ENCODE results near the gene ZFHX2.

- no peak for TF ChIP-seq CTCF (conservative IDR thresholded peaks at IDR 0.05; ENCODE audit: low read depth, low read length)
- TF ChIP-seq NFE2L2 (IDR thresholded peaks at IDR 0.05; ENCODE audit: low read depth, low read length), result no peak
- no peak for TF ChIP-seq USF2 (IDR thresholded peaks at IDR 0.05; ENCODE audit: low read depth, low read length)
- no peak for TF ChIP-seq MXI1 (IDR thresholded peaks at IDR 0.05; ENCODE audit: borderline replicate concordance, low read depth, low read length)
- TF ChIP-seq SMC3 (IDR thresholded peaks at IDR 0.05; ENCODE audit: low read depth, low read length), result no peak
- no peak for TF ChIP-seq MAZ (IDR thresholded peaks at IDR 0.05; ENCODE audit: borderline replicate concordance, low read depth, low read length)
- no peak for TF ChIP-seq CEBPB (IDR thresholded peaks at IDR 0.05; ENCODE audit: low read depth, low read length)
- TF ChIP-seq ELK1 (IDR thresholded peaks at IDR 0.05; ENCODE audit: borderline replicate concordance, low read depth, low read length), result no peak
- TF ChIP-seq POLR2A (IDR thresholded peaks at IDR 0.05; ENCODE audit: low read depth, low read length), result no peak
Measured at GRCh38 chr14:23579739-23580138, 28.2 kb upstream of the ZFHX2 start.
